ENCODE measurements around the gene DNAJA4. TPM values are rescaled to one million over a fixed set of nuclear protein-coding genes. Genes with fewer than 3 reads are reported as not detected.

Gene DNAJA4
- total RNA-seq, 2 donors from 2014 or later = 27.2 to 28.9 TPM

DNA sequence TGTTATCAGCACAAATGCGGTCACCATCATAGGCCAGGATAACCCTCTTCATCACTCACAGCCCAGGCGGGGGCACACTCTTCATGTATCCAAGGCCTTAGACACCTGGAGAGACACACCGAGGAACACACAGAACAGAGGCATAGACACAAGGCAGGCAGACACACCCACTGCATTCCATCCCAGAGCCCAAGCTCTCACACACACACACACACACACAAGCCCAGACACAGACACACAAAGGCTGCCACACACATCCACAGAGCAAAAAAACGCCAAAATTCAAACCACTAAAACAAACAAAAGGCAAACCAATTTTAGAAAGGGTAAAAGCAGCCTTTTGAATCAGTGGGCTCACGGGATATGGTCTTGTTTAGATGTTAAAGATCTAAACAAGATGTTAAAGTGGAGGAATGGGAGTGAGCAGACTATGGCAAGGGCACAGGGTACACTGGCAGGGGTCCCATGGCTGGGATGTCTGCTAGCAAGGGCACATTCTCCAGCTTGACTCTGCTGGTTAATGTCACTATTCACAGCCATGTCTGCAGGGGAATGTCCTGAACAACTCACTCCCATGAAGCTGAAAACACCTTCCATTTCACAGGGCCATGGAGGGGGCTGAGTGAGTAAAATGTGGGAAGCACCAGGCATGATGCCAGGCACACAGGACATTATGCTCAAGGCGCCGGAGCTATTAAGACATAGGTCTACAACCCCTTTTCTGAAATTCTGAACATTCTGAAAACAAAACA, 60.9 kb downstream of the DNAJA4 start:
- no peak overlapping the region for H3K27ac ChIP-seq
- ATAC-seq (ENCODE audit: insufficient number of reproducible peaks, low FRiP score, low read depth) (no peak), DNase-seq (ENCODE audit: low spot score) (no peak)
- no peaks in the 10 kb centered on the region for H3K9me3 ChIP-seq
- no peaks in the 10 kb centered on the region for H3K27me3 ChIP-seq (replicated peaks; ENCODE audit: insufficient read depth)
- no peaks in the 10 kb centered on the region for H3K36me3 ChIP-seq
- no peak overlapping the region for H3K4me3 ChIP-seq
- TF ChIP-seq, protein P1, sequence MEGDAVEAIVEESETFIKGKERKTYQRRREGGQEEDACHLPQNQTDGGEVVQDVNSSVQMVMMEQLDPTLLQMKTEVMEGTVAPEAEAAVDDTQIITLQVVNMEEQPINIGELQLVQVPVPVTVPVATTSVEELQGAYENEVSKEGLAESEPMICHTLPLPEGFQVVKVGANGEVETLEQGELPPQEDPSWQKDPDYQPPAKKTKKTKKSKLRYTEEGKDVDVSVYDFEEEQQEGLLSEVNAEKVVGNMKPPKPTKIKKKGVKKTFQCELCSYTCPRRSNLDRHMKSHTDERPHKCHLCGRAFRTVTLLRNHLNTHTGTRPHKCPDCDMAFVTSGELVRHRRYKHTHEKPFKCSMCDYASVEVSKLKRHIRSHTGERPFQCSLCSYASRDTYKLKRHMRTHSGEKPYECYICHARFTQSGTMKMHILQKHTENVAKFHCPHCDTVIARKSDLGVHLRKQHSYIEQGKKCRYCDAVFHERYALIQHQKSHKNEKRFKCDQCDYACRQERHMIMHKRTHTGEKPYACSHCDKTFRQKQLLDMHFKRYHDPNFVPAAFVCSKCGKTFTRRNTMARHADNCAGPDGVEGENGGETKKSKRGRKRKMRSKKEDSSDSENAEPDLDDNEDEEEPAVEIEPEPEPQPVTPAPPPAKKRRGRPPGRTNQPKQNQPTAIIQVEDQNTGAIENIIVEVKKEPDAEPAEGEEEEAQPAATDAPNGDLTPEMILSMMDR (IDR thresholded peaks at IDR 0.05) = no peak
- no peaks in the 10 kb centered on the region for H3K4me1 ChIP-seq (ENCODE audit: control insufficient read depth in 1 of 2, low read depth in 2 of 2)

DNA sequence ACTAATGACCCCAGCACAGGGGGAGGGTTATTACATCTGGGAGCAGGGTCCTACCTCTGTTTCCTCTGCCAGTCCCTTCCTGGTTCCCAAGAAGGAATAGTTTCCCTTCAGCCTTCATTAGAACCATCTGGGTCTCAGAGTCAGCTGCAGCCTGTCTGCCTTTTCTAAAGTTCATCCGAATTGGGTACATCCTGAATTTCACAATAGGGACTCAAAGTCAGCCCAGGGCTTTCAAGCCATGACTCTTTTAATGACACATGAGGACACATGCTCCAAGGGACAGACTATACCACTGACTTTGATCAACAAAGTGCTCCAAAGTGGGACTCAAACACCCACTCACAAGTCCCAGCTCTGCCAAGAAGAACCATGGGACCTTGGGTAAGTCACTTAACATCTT, 63.1 kb downstream of the DNAJA4 start:
- DNase-seq (ENCODE audit: low spot score) (no peak), ATAC-seq (ENCODE audit: insufficient number of reproducible peaks, low FRiP score, low read depth) (no peak)
- H3K4me1 ChIP-seq (ENCODE audit: control insufficient read depth in 1 of 2, low read depth in 2 of 2) = no peaks in the 10 kb centered on the region
- no peaks in the 10 kb centered on the region for H3K27me3 ChIP-seq (replicated peaks; ENCODE audit: insufficient read depth)
- no peaks in the 10 kb centered on the region for H3K36me3 ChIP-seq
- no peak overlapping the region for H3K4me3 ChIP-seq
- TF ChIP-seq, protein P1 (IDR thresholded peaks at IDR 0.05) = no peak
- H3K9me3 ChIP-seq = no peaks in the 10 kb centered on the region
- H3K27ac ChIP-seq = no peak overlapping the region

DNA sequence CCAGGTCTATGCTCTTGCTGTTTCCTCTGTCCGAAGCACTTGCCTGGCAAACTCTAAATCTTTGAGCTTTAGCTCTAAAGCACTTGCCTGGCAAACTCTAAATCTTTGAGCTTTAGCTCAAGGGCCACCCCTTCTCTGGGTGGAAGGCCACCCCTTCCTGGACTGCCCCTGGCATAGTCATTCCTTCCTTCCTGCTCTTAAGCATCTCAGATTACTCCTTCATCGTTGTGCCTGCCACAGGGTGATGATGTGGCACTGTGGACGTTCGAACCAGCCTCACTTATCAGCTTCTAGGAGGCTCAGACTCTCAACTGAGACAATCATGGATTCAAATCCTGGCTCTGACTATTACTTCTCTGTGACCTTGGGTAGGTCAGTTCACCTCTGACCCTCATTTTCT, 65.3 kb downstream of the DNAJA4 start:
- H3K27ac ChIP-seq = no peak overlapping the region
- ATAC-seq (ENCODE audit: insufficient number of reproducible peaks, low FRiP score, low read depth) (no peak), DNase-seq (ENCODE audit: low spot score) (no peak)
- H3K9me3 ChIP-seq = no peaks in the 10 kb centered on the region
- H3K27me3 ChIP-seq (replicated peaks; ENCODE audit: insufficient read depth) = no peaks in the 10 kb centered on the region
- no peaks in the 10 kb centered on the region for H3K36me3 ChIP-seq
- TF ChIP-seq, protein P1 (IDR thresholded peaks at IDR 0.05) = no peak
- no peaks in the 10 kb centered on the region for H3K4me1 ChIP-seq (ENCODE audit: control insufficient read depth in 1 of 2, low read depth in 2 of 2)
- no peak overlapping the region for H3K4me3 ChIP-seq

Other genes starting within 250 kb of the DNAJA4 start
- gene TBC1D2B, start 186.9 kb upstream of the DNAJA4 start, total RNA-seq = 10 to 100 TPM; 54.0 to 58.5 TPM
- not detected for gene SH2D7, start 172.0 kb upstream of the DNAJA4 start, total RNA-seq
- gene CIB2, start 133.1 kb upstream of the DNAJA4 start, total RNA-seq = 1 to 10 TPM; 1.2 to 7.9 TPM
- 100 to 1,000 TPM in 1 of 2 donors, 10 to 100 TPM in 1; 50.9 to 138 TPM for gene IDH3A, start 115.2 kb upstream of the DNAJA4 start, total RNA-seq
- not detected for gene ACSBG1, start 30.0 kb upstream of the DNAJA4 start, total RNA-seq
- 10 to 100 TPM; 41.6 to 74.2 TPM for gene SKIC8, start 35.0 kb downstream of the DNAJA4 start, total RNA-seq
- gene CRABP1, start 75.8 kb downstream of the DNAJA4 start, total RNA-seq = 1 to 10 TPM in 1 of 2 donors, not detected in 1; 5.1 TPM
- 10 to 100 TPM; 16.5 to 35.6 TPM for gene IREB2, start 173.7 kb downstream of the DNAJA4 start, total RNA-seq
- gene HYKK, start 243.0 kb downstream of the DNAJA4 start, total RNA-seq = 1 to 10 TPM; 6.4 to 6.8 TPM